HG02623 (cell line): ENCODE results near the gene CTSS.
"Not testable (repeated sequence)": the region's sequence is repeated elsewhere in the genome, so short reads cannot be mapped to it uniquely, and the experiment has no call there.

Experiments used
- ATAC-seq: cut with Tn5 transposase; IDR thresholded peaks from one replicate; pipeline ENCODE4 v1.9.1; 2021; ENCODE audit warnings: moderate library complexity; ENCODE audit not compliant: unreplicated experiment

Gene CTSS

DNA sequence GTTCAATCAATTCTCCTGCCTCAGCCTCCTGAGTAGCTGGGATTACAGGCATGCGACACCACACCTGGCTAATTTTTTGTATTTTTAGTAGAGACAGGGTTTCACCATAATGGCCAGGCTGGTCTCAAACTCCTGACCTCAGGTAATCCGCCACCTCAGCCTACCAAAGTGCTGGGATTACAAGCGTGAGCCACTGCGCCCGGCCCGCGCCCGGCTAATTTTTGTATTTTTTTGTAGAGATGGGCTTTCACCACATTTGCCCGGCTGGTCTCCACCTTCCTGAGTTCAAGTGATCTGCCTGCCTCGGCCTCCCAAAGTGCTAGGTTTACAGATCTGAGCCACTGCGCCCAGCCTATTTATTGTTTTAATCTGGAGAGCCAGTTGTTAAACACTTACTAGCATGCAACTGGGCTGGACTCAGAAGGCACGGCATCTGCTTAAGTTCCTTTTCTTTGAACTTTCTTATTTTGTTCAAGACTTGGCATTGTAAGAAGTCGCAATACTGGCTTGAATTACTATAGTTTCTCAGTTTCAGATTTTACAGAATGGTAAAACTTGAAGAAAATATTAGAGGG, 10.4 kb upstream of the CTSS start:
- ATAC-seq, result not testable (repeated sequence)

- ATAC-seq, result no peak
Observed at GRCh38 chr1:150775276-150775675, 9.7 kb upstream of the CTSS start.

DNA sequence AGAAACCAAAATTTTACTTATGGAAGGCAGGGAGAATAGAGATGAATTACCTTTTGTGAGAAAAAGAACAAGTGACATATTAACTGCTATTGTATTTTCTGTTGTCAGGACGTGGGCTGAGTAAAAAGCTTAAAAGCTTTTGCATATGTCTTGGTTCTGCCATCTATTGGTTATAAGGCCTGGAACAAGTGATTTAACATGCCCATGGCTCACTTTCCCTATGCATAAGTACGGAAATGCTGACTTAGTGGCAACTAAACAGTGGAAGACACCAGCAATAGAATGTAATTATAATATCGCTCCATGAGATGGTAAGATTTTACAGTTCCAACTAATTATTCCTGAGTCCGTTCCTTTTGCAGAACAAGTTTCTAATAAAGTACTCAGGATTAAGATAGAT, 6.7 kb upstream of the CTSS start:
- ATAC-seq, result no peak

- not testable (repeated sequence) for ATAC-seq
Observed at GRCh38 chr1:150767704-150768103, 2.1 kb upstream of the CTSS start.

GRCh38 chr1:150765977-150766301, 361 bp upstream of the CTSS start:
- not testable (repeated sequence) for ATAC-seq

GRCh38 chr1:150764617-150765101, 919 bp downstream of the CTSS start:
- ATAC-seq, result no peak

GRCh38 chr1:150763018-150763417, 2.6 kb downstream of the CTSS start:
- no peak for ATAC-seq

DNA sequence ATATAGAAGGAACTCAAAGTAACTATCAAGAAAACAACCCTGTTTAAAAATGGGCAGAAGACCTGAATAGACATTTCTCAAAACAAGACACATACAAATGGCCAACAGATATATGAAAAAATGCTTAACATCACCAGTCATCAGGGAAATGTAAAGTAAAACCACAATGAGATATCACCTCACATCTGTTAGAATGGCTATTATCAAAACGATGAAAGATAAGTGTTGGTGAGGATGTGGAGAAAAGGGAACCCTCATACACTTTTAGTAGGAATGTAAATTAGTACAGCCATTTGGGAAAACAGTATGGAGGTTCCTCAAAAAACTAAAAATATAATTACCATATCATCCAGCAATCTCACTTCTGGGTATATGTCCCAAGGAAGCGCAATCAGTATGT, 3.0 kb downstream of the CTSS start:
- no peak for ATAC-seq

DNA sequence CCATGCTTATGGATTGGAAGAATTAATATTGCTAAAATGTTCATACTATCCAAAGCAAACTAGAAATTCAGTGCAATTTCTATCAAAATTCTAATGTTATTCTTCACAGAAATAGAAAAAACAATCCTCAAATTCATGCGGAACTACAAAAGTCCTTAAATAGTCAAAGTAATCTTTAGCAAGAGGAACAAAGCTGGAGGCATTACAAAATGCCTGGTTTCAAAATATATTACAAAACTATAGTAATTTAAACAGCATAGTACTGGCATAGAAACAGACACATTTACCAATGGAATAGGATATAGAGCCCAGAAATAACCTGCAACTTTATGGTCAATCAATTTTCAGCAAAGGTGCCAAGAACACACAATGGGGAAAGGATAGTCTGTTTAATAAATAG, 3.8 kb downstream of the CTSS start:
- ATAC-seq, result no peak

DNA sequence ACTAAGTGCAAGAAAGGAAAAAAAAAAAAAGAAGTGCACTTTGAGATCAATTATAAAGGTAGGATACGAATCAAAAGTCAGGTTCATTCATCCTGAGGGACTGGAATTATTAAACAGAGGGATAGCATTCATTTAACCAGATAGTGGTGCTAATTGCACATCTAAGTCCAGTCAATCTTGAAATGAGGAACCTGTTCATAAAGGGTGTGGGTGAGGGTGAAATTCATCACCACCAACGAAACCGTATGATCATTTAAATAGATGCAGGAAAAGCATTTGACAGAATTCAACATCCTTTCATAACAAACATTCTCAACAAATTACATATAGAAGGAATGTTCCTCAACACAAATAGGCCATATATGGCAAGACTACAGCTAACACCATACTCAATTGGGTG, 5.6 kb downstream of the CTSS start:
- ATAC-seq, result no peak

DNA sequence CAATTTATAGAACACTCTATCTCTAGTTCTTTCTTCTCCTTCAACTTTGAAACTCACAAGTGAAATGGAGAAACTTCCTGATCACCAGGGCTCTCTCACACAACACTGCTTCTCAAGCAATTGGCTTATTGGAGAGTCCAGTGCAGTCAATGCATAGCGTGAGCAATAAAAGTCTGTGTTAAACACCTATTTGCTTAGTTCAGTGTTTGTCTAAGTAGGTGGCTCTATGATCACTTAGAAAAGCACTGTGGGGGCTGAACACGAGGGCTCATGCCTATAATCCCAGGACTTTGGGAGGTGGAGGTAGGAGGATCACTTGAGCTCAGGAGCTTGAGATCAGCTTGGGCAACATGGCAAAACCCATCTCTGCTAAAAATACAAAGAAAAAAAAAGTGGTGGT, 12.2 kb downstream of the CTSS start:
- ATAC-seq, result no peak

- ATAC-seq, result no peak
Observed at GRCh38 chr1:150751443-150751842, 14.1 kb downstream of the CTSS start.

- ATAC-seq, result no peak
Observed at GRCh38 chr1:150749720-150750311, 15.8 kb downstream of the CTSS start.

DNA sequence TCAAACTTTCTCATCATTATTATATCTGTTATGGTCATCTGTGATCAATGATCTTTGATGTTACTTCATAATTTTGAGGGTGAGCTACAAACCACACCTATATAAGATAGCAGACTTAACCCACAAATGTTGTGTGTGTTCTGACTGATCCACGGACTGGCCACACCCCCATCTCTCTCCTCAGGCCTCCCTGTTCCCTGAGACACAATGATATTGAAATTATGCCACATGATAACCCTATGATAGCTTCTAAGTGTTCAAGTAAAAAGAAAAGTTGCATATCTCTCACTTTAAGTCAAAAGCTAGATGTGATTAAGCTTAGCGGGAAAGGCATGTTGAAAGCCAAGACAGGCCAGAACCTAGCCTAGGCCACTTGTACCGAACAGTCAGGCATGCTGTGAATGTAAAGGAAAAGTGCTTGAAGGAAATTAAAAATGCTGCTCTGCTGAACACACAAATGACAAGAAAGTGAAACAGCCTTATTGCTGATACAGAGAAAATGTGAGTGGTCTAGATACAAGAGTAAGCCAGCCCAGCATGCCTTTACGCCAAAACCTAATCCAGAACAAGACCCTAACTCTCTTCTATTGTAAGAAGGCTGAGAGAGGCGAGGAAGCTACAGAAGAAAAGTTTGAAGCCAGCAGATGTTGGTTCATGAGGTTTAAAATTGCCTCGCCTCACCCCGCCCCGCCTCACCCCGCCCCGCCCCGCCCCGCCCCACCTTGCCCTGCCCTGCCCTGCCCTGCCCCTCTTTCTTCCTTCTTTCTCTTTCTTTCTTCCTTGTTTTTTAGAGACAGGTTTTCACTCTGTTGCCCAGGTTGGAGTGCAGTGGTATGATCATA, 16.5 kb downstream of the CTSS start:
- no peak for ATAC-seq

- no peak for ATAC-seq
Observed at GRCh38 chr1:150730130-150730721, 35.4 kb downstream of the CTSS start.

GRCh38 chr1:150724336-150724735, 41.2 kb downstream of the CTSS start:
- no peak for ATAC-seq

- ATAC-seq, result no peak
Observed at GRCh38 chr1:150720703-150721102, 44.9 kb downstream of the CTSS start, which contains the start of gene HORMAD1. HORMAD1 (minus strand) TSS chr1:150720895; CDS start chr1:150719505, 1,390 bp downstream.

- ATAC-seq, result no peak
Observed at GRCh38 chr1:150720098-150720497, 45.5 kb downstream of the CTSS start.

- ATAC-seq, result no peak
Observed at GRCh38 chr1:150718225-150718891, 47.2 kb downstream of the CTSS start.

GRCh38 chr1:150709031-150709430, 56.5 kb downstream of the CTSS start:
- not testable (repeated sequence) for ATAC-seq

DNA sequence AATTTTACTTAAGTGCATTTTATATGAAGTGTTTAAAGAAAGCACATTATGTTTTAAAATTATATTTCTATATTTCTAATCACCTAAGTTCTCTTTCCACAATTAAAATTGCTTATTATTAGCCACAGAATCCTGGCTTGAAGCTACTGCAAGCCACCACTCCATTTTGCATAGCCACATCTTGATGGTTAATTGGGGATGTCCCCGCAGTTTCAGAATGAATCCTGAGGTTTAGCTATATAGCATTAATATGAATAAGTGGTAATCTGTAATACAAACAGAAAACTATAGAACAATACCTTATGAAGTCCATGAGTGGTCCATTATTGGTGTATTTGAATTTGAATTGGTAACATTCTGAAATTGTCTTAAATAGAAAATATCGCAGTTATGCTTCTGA, 57.0 kb downstream of the CTSS start:
- no peak for ATAC-seq
